HG03521 (cell line): ENCODE data around the gene PDHA1.

Experiments used
- ATAC-seq: cut with Tn5 transposase; IDR thresholded peaks from one replicate; pipeline ENCODE4 v1.9.1; 2021; ENCODE audit warnings: mild to moderate bottlenecking, moderate library complexity; ENCODE audit not compliant: unreplicated experiment

Gene PDHA1

GRCh38 chrX:19343535-19344408 is at the start of gene PDHA1:
PDHA1 (plus strand) TSS chrX:19343927; CDS start chrX:19344038, 111 bp downstream.
- ATAC-seq = peak; percentile 99

- ATAC-seq = no peak
Observed at GRCh38 chrX:19303256-19303880, 40.4 kb upstream of the PDHA1 start.

GRCh38 chrX:19326567-19326966 is 17.2 kb upstream of the PDHA1 start:
- ATAC-seq = no peak

- no peak for ATAC-seq
Observed at GRCh38 chrX:19331831-19332230, 11.9 kb upstream of the PDHA1 start.

- ATAC-seq = no peak
Observed at GRCh38 chrX:19332983-19333382, 10.7 kb upstream of the PDHA1 start.

- ATAC-seq = no peak
Observed at GRCh38 chrX:19334945-19335626, 8.6 kb upstream of the PDHA1 start.

- ATAC-seq = no peak
Observed at GRCh38 chrX:19342331-19342906, 1.3 kb upstream of the PDHA1 start.

GRCh38 chrX:19343085-19343534 is 617 bp upstream of the PDHA1 start:
- no peak for ATAC-seq

- ATAC-seq = no peak
Observed at GRCh38 chrX:19344661-19345060, 934 bp downstream of the PDHA1 start.

GRCh38 chrX:19347916-19348315 is 4.2 kb downstream of the PDHA1 start:
- ATAC-seq = no peak

GRCh38 chrX:19349264-19349663 is 5.5 kb downstream of the PDHA1 start:
- ATAC-seq = no peak

GRCh38 chrX:19350941-19351384 is 7.2 kb downstream of the PDHA1 start:
- peak; percentile 74 for ATAC-seq

GRCh38 chrX:19354625-19355024 is 10.9 kb downstream of the PDHA1 start:
- no peak for ATAC-seq

GRCh38 chrX:19358521-19358920 is 14.8 kb downstream of the PDHA1 start:
- ATAC-seq = no peak

- ATAC-seq = no peak
Observed at GRCh38 chrX:19360903-19361302, 17.2 kb downstream of the PDHA1 start.

- ATAC-seq = no peak
Observed at GRCh38 chrX:19361701-19362100, 18.0 kb downstream of the PDHA1 start.

GRCh38 chrX:19368576-19368975 is 24.8 kb downstream of the PDHA1 start:
- ATAC-seq = no peak

GRCh38 chrX:19370061-19370460 is 26.3 kb downstream of the PDHA1 start:
- ATAC-seq = no peak

GRCh38 chrX:19372170-19372546 is 28.4 kb downstream of the PDHA1 start:
- ATAC-seq = peak; percentile 65

- ATAC-seq = peak; percentile 23
Observed at GRCh38 chrX:19372547-19373331, 29.0 kb downstream of the PDHA1 start.
